Measurements from ENCODE around the gene IL15RA.

GRCh38 chr10:5999440-6000165 lies 22.3 kb upstream of the IL15RA start:
- TF ChIP-seq EZH2 (IDR thresholded peaks at IDR 0.05; ENCODE audit: insufficient read depth, poor library complexity, severe bottlenecking) (no peak), EZH2phosphoT487 (IDR thresholded peaks at IDR 0.05; ENCODE audit: insufficient read depth, low read depth) (no peak)
